OCI-LY3 (cell line): ENCODE measurements around the gene TMEM59L.

Experiments used
- H2AFZ ChIP-seq: fragments of 200-600, 300-600 bp; shearing (Covaris generic); 2 replicates; pipeline ENCODE4 v1.6.0; 2014; ENCODE audit warnings: antibody characterized with exemption, low read depth, low read length
- H3K27ac ChIP-seq: fragments of 200-600, 300-600 bp; sonication (generic); 2 replicates; pipeline ENCODE4 v1.5.1; 2014; ENCODE audit warnings: mild to moderate bottlenecking, low read length, moderate library complexity, mixed read lengths
- H3K27me3 ChIP-seq: fragments of 200-600, 300-600 bp; sonication (generic); 2 replicates; pipeline ENCODE4 v1.6.1; 2014; ENCODE audit warnings: low read depth, low read length, mixed read lengths
- H3K36me3 ChIP-seq: fragments of 200-600, 300-600 bp; sonication (generic); replicated peaks from 2 replicates; pipeline ENCODE3; 2014; ENCODE audit warnings: low read depth, low read length, mixed read lengths
- H3K4me1 ChIP-seq: fragments of 300-600, 200-600 bp; sonication (generic); 2 replicates; pipeline ENCODE4 v1.6.1; 2014; ENCODE audit warnings: low read length, mixed read lengths
- H3K4me2 ChIP-seq: fragments of 200-600, 300-600 bp; sonication (generic); 2 replicates; pipeline ENCODE4 v1.6.1; 2014; ENCODE audit warnings: low read length, mixed read lengths
- H3K4me3 ChIP-seq: fragments of 300-600, 200-600 bp; sonication (generic); 2 replicates; pipeline ENCODE4 v1.5.1; 2014; ENCODE audit warnings: antibody characterized with exemption, mild to moderate bottlenecking, low read length, moderate library complexity
- H3K79me2 ChIP-seq: fragments of 300-600, 200-600 bp; shearing (Covaris generic); 2 replicates; pipeline ENCODE4 v1.6.1; 2014; ENCODE audit warnings: mild to moderate bottlenecking, low read length, mixed read lengths
- H3K9ac ChIP-seq: fragments of 300-600, 200-600 bp; shearing (Covaris generic); 2 replicates; pipeline ENCODE4 v1.6.0; 2014; ENCODE audit warnings: mild to moderate bottlenecking, low read length, moderate library complexity
- H3K9me3 ChIP-seq: fragments of 200-600, 300-600 bp; shearing (Covaris generic); 2 replicates; pipeline ENCODE4 v1.6.1; 2014; ENCODE audit warnings: low read length, mixed read lengths; ENCODE audit not compliant: insufficient read depth
- H4K20me1 ChIP-seq: fragments of 200-600, 300-600 bp; sonication (generic); 2 replicates; pipeline ENCODE4 v1.6.1; 2016; ENCODE audit warnings: low read length, mixed read lengths; ENCODE audit not compliant: insufficient read depth
- CTCF ChIP-seq: fragments of 200-600, 300-600 bp; sonication (generic); IDR thresholded peaks from 2 replicates; pipeline ENCODE4 v1.5.1; 2014; ENCODE audit warnings: antibody characterized with exemption, low read length, low read depth
- EZH2phosphoT487 ChIP-seq: fragments of 200-600 bp; shearing (Covaris generic); IDR thresholded peaks from 2 replicates; pipeline ENCODE4 v1.6.1; 2018; ENCODE audit warnings: antibody characterized with exemption, mixed run types, low read depth

Gene TMEM59L

GRCh38 chr19:18574691-18575291 lies 37.9 kb upstream of the TMEM59L start:
- Histone ChIP-seq H3K79me2 (peaks cover 26% of the 10 kb centered on the region), H3K9me3 (no peaks in the 10 kb centered on the region), H3K27ac (no peak overlapping the region), H3K27me3 (no peaks in the 10 kb centered on the region), H3K4me2 (no peak overlapping the region), H3K4me1 (peaks cover 35% of the 10 kb centered on the region), H3K4me3 (no peak overlapping the region), H3K9ac (no peak overlapping the region), H4K20me1 (peaks cover 13% of the 10 kb centered on the region), H3K36me3 (peaks cover 58% of the 10 kb centered on the region), H2AFZ (no peak overlapping the region)
- TF ChIP-seq CTCF (no peak), EZH2phosphoT487 (no peak)

GRCh38 chr19:18576383-18576782 lies 36.3 kb upstream of the TMEM59L start:
- no peak overlapping the region for H3K9ac ChIP-seq
- H3K4me3 ChIP-seq = no peak overlapping the region
- no peaks in the 10 kb centered on the region for H3K9me3 ChIP-seq
- no peak overlapping the region for H3K4me2 ChIP-seq
- H3K27me3 ChIP-seq = no peaks in the 10 kb centered on the region
- H4K20me1 ChIP-seq = peaks cover 13% of the 10 kb centered on the region
- peaks cover 26% of the 10 kb centered on the region for H3K79me2 ChIP-seq
- peaks cover 54% of the 10 kb centered on the region for H3K36me3 ChIP-seq
- H3K27ac ChIP-seq = peak overlapping the region; percentile 36; the same call in 1 of the 2 replicates
- H2AFZ ChIP-seq = no peak overlapping the region
- TF ChIP-seq EZH2phosphoT487 = no peak
- no peak for TF ChIP-seq CTCF
- H3K4me1 ChIP-seq = peaks cover 32% of the 10 kb centered on the region

DNA sequence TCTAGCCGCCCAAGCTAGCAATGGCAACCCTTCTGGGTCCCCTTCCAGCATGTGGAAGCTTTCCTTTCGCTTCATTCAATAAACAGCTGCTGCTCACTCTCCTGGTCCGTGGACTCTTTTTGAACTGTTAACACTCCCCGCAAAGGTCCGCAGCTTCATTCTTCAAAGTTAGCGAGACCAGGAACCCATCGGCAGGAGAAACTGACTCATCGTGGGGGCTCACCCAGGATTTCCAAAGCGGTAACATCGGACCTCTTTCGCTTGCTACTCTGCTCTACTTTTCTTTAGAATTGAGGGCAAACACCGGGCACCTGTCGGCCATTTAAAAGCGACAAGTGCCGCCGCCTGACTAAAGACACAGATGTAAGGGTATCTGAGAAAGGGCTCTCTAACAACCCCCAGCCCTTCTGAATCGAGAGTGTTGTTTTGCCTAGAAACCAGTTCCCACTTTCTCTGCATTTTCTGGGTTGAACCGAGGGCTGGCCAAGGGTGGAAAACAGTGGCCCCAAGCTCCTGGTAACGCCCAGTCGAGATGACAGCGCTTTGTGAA lies 35.2 kb upstream of the TMEM59L start:
- H3K9me3 ChIP-seq = no peaks in the 10 kb centered on the region
- peak overlapping the region; percentile 36 for H3K27ac ChIP-seq
- no peaks in the 10 kb centered on the region for H3K27me3 ChIP-seq
- TF ChIP-seq EZH2phosphoT487 (no peak), CTCF (no peak)
- no peak overlapping the region for H2AFZ ChIP-seq
- no peak overlapping the region for H3K9ac ChIP-seq
- H3K79me2 ChIP-seq = peaks cover 17% of the 10 kb centered on the region
- no peak overlapping the region for H3K4me2 ChIP-seq
- H4K20me1 ChIP-seq = peaks cover 12% of the 10 kb centered on the region
- no peak overlapping the region for H3K4me3 ChIP-seq
- H3K36me3 ChIP-seq = peaks cover 54% of the 10 kb centered on the region
- H3K4me1 ChIP-seq = peaks cover 31% of the 10 kb centered on the region

DNA sequence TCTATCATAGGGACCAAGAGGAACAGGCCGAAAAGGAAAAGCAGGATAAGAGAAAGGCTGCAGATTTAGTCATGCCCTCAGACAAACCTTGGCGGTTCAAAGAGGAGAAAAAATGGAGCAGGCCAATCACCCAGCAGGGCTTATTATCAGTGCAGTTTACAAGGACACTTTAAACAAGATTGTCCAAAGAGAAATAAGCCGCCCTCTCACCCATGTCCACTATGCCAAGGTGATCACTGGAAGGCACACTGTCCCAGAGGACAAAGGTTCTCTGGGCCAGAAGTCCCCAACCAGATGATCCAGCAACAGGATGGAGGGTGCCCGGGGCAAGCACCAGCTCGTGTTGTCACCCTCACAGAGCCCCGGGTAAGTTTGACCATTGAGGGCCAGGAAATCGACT lies 32.4 kb upstream of the TMEM59L start:
- H3K36me3 ChIP-seq = peaks cover 30% of the 10 kb centered on the region
- no peak overlapping the region for H2AFZ ChIP-seq
- peaks cover 18% of the 10 kb centered on the region for H3K4me1 ChIP-seq
- H3K79me2 ChIP-seq = peaks cover under 1% of the 10 kb centered on the region; the same call in 1 of the 2 replicates
- H3K4me2 ChIP-seq = no peak overlapping the region
- no peak overlapping the region for H3K4me3 ChIP-seq
- H3K27me3 ChIP-seq = no peaks in the 10 kb centered on the region
- no peaks in the 10 kb centered on the region for H3K9me3 ChIP-seq
- no peak for TF ChIP-seq EZH2phosphoT487
- TF ChIP-seq CTCF = no peak
- H3K9ac ChIP-seq = no peak overlapping the region
- H3K27ac ChIP-seq = no peak overlapping the region
- H4K20me1 ChIP-seq = no peaks in the 10 kb centered on the region
